Measurements from ENCODE around the gene ESF1. TPM values are rescaled to one million over a fixed set of nuclear protein-coding genes. Genes with fewer than 3 reads are reported as not detected.
"Not testable (repeated sequence)": the region's sequence is repeated elsewhere in the genome, so short reads cannot be mapped to it uniquely, and the experiment has no call there.

Gene ESF1
- total RNA-seq, 6 donors from 2014 or later, result 9.8 to 17.8 (median 12.7) TPM

DNA sequence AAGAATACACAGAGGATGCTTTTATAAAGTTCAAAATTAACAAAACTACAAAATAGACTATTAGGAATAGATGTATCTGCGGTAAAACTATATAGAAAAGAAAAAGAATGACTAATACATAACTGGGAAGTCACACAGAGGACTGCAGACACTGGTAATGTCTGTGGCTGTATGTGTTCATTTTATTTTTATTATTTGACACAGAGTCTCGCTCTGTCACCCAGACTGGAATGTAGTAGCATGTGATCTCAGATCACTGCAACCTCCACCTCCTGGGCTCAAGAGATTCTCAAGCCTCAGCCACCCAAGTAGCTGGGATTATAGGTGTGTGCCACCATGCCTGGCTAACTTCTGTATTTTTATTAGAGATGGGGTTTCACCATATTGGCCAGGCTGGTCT is 38.9 kb downstream of the ESF1 start:
- Histone ChIP-seq H3K27me3 (no peaks in the 10 kb centered on the region), H3K9me3 (no peaks in the 10 kb centered on the region), H3K36me3 (peaks cover 0 to 12% (median 3%) of the 10 kb centered on the region in 4 donors), H3K4me3 (no peak overlapping the region), H3K27ac (no peak overlapping the region), H3K4me1 (no peaks in the 10 kb centered on the region)
- no peak for TF ChIP-seq EP300 (IDR thresholded peaks at IDR 0.05)
- no peak for TF ChIP-seq POLR2AphosphoS5 (IDR thresholded peaks at IDR 0.05)
- no peak for TF ChIP-seq POLR2A (IDR thresholded peaks at IDR 0.05)
- TF ChIP-seq, protein P1, sequence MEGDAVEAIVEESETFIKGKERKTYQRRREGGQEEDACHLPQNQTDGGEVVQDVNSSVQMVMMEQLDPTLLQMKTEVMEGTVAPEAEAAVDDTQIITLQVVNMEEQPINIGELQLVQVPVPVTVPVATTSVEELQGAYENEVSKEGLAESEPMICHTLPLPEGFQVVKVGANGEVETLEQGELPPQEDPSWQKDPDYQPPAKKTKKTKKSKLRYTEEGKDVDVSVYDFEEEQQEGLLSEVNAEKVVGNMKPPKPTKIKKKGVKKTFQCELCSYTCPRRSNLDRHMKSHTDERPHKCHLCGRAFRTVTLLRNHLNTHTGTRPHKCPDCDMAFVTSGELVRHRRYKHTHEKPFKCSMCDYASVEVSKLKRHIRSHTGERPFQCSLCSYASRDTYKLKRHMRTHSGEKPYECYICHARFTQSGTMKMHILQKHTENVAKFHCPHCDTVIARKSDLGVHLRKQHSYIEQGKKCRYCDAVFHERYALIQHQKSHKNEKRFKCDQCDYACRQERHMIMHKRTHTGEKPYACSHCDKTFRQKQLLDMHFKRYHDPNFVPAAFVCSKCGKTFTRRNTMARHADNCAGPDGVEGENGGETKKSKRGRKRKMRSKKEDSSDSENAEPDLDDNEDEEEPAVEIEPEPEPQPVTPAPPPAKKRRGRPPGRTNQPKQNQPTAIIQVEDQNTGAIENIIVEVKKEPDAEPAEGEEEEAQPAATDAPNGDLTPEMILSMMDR (IDR thresholded peaks at IDR 0.05), result no peak
- 72 to 94% methylated on average over 2 of the region's 2 CpGs for WGBS, 2 donors
- DNase-seq (no peak), ATAC-seq (ENCODE audit: low FRiP score in 2 of 2) (no peak)

DNA sequence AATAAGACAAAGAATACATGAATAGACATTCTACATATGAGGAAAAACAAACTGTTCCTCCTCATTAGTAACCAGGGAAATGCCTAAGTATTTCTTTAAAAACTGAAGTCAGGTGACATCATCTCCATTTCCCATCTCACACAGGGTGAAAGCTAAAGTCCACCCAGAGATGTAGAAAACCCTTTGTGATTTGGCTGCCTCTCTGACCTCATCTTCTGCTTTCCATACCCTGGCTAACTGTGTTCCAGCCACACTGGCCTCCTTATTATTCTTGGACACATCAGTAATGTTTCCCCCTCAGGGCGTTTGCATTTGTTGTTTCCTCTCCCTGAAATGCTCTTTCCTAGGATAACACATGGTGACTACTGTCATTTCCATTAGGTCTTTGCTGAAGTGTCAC is 40.4 kb downstream of the ESF1 start:
- TF ChIP-seq POLR2AphosphoS5 (IDR thresholded peaks at IDR 0.05) (no peak), EP300 (IDR thresholded peaks at IDR 0.05) (no peak), POLR2A (IDR thresholded peaks at IDR 0.05) (no peak)
- TF ChIP-seq, protein P1 (IDR thresholded peaks at IDR 0.05), result no peak
- DNase-seq, result no peak
- peak in 1 of 2 donors; percentile 38 for ATAC-seq (ENCODE audit: low FRiP score in 2 of 2)
- Histone ChIP-seq H3K4me1 (no peaks in the 10 kb centered on the region), H3K36me3 (peaks cover 0 to 8% (median 3%) of the 10 kb centered on the region in 4 donors), H3K27ac (no peak overlapping the region), H3K4me3 (no peak overlapping the region), H3K27me3 (no peaks in the 10 kb centered on the region), H3K9me3 (no peaks in the 10 kb centered on the region)
- WGBS, 2 donors, result 80 to 89% methylated on average over 1 of the region's 1 CpG

GRCh38 chr20:13741879-13742278 is 42.8 kb downstream of the ESF1 start:
- no peak for TF ChIP-seq EP300 (IDR thresholded peaks at IDR 0.05)
- TF ChIP-seq POLR2A (IDR thresholded peaks at IDR 0.05), result no peak
- no peak for TF ChIP-seq POLR2AphosphoS5 (IDR thresholded peaks at IDR 0.05)
- TF ChIP-seq, protein P1 (IDR thresholded peaks at IDR 0.05), result no peak
- Histone ChIP-seq H3K4me1 (no peaks in the 10 kb centered on the region), H3K27ac (no peak overlapping the region), H3K9me3 (no peaks in the 10 kb centered on the region), H3K27me3 (no peaks in the 10 kb centered on the region), H3K36me3 (peaks cover 0 to 8% (median 3%) of the 10 kb centered on the region in 4 donors), H3K4me3 (no peak overlapping the region)
- no peak for DNase-seq
- WGBS, 2 donors, result 89 to 96% methylated on average over 6 of the region's 6 CpGs
- ATAC-seq (ENCODE audit: low FRiP score in 2 of 2), result no peak

GRCh38 chr20:13739731-13740649 is 44.7 kb downstream of the ESF1 start:
- ATAC-seq (ENCODE audit: low FRiP score in 2 of 2) (no peak), DNase-seq (no peak)
- H3K4me1 ChIP-seq, result no peaks in the 10 kb centered on the region
- H3K36me3 ChIP-seq, result peaks cover 0 to 8% (median 3%) of the 10 kb centered on the region in 4 donors
- no peak overlapping the region for H3K4me3 ChIP-seq
- no peaks in the 10 kb centered on the region for H3K27me3 ChIP-seq
- no peaks in the 10 kb centered on the region for H3K9me3 ChIP-seq
- peak overlapping the region in 1 of 4 donors; percentile 27 for H3K27ac ChIP-seq
- TF ChIP-seq, protein P1 (IDR thresholded peaks at IDR 0.05), result no peak
- TF ChIP-seq POLR2AphosphoS5 (IDR thresholded peaks at IDR 0.05), result no peak
- no peak for TF ChIP-seq EP300 (IDR thresholded peaks at IDR 0.05)
- TF ChIP-seq POLR2A (IDR thresholded peaks at IDR 0.05), result no peak
- WGBS, 2 donors, result 86 to 91% methylated on average over 3 of the region's 3 CpGs

- H3K4me3 ChIP-seq; H3K27me3 ChIP-seq; DNase-seq; H3K9me3 ChIP-seq; H3K4me1 ChIP-seq; H3K27ac ChIP-seq; ATAC-seq (ENCODE audit: low FRiP score in 2 of 2): not testable (repeated sequence)
- WGBS, 2 donors, result 91 to 100% methylated on average over 1 of the region's 1 CpG
- peaks cover 0 to 15% (median 5%) of the 10 kb centered on the region in 4 donors for H3K36me3 ChIP-seq
Measured at GRCh38 chr20:13738187-13738586, 46.5 kb downstream of the ESF1 start.

Measured in upper lobe of left lung (tissue), 6 donors.